GM21367 (cell line): Measurements from ENCODE around the gene TRMT10A.
"Not testable (repeated sequence)": the region's sequence is repeated elsewhere in the genome, so short reads cannot be mapped to it uniquely, and the experiment has no call there.

Source experiments
- ATAC-seq: cut with Tn5 transposase; IDR thresholded peaks from one replicate; pipeline ENCODE4 v1.9.1; 2021; ENCODE audit not compliant: unreplicated experiment

The TRMT10A gene

GRCh38 chr4:99564921-99565320 is 1.1 kb upstream of the TRMT10A start:
- no peak for ATAC-seq

- ATAC-seq = no peak
Measured at GRCh38 chr4:99552872-99553271, 11.0 kb downstream of the TRMT10A start.

- ATAC-seq = no peak
Measured at GRCh38 chr4:99540277-99540939, 23.4 kb downstream of the TRMT10A start.

GRCh38 chr4:99537674-99538073 is 26.2 kb downstream of the TRMT10A start:
- ATAC-seq = no peak

- ATAC-seq = no peak
Measured at GRCh38 chr4:99536848-99537247, 27.0 kb downstream of the TRMT10A start.

GRCh38 chr4:99536271-99536670 is 27.6 kb downstream of the TRMT10A start:
- ATAC-seq = no peak

- not testable (repeated sequence) for ATAC-seq
Measured at GRCh38 chr4:99534699-99535098, 29.1 kb downstream of the TRMT10A start.

GRCh38 chr4:99529956-99530355 is 33.9 kb downstream of the TRMT10A start:
- no peak for ATAC-seq

GRCh38 chr4:99529228-99529627 is 34.6 kb downstream of the TRMT10A start:
- ATAC-seq = no peak

- no peak for ATAC-seq
Measured at GRCh38 chr4:99518601-99519295, 45.1 kb downstream of the TRMT10A start.

- no peak for ATAC-seq
Measured at GRCh38 chr4:99510721-99511120, 53.1 kb downstream of the TRMT10A start, which contains the start of gene C4orf17. TSS of gene C4orf17 (plus strand) at chr4:99511021. CDS start at chr4:99513082, 2,061 bp downstream.

GRCh38 chr4:99507762-99508161 is 56.1 kb downstream of the TRMT10A start:
- no peak for ATAC-seq

GRCh38 chr4:99507349-99507748 is 56.5 kb downstream of the TRMT10A start:
- ATAC-seq = no peak

- ATAC-seq = no peak
Measured at GRCh38 chr4:99506781-99507180, 57.1 kb downstream of the TRMT10A start.

- ATAC-seq = no peak
Measured at GRCh38 chr4:99504804-99505502, 58.9 kb downstream of the TRMT10A start.
